ENCODE results near the gene WIF1. TPM values are rescaled to one million over a fixed set of nuclear protein-coding genes. Genes with fewer than 3 reads are reported as not detected.

Gene WIF1
- total and polyA plus RNA-seq, 10 of the 15 experiments (the other 5 are each of a cell fraction or from before 2014, with no cell fraction given): 0.04 to 0.05 (median 0.05) TPM; not detected in 7

DNA sequence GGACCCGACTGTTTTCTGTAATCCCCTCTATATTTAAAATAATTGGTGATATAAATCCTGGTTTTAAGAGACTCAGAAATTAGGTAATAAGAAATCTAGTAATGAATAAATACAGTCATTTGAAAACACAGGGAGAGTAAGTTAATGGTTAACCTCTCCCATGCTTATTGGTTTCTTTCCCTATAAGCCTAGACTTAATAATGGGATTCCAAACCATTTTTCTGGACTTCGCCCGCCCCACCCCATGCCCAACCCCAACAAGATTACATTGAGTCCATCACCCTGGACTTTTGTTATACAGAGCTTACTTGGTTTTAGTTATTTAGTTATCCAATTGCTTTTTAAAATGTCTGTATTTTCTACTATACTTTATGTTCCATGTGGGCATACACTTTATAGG lies 98.7 kb downstream of the WIF1 start (continued):
- TF ChIP-seq, protein P1, sequence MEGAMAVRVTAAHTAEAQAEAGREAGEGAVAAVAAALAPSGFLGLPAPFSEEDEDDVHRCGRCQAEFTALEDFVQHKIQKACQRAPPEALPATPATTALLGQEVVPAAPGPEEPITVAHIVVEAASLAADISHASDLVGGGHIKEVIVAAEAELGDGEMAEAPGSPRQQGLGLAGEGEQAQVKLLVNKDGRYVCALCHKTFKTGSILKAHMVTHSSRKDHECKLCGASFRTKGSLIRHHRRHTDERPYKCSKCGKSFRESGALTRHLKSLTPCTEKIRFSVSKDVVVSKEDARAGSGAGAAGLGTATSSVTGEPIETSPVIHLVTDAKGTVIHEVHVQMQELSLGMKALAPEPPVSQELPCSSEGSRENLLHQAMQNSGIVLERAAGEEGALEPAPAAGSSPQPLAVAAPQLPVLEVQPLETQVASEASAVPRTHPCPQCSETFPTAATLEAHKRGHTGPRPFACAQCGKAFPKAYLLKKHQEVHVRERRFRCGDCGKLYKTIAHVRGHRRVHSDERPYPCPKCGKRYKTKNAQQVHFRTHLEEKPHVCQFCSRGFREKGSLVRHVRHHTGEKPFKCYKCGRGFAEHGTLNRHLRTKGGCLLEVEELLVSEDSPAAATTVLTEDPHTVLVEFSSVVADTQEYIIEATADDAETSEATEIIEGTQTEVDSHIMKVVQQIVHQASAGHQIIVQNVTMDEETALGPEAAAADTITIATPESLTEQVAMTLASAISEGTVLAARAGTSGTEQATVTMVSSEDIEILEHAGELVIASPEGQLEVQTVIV (IDR thresholded peaks at IDR 0.05; ENCODE audit: borderline replicate concordance, partially characterized antibody): no peak
- TF ChIP-seq SUPT20H (IDR thresholded peaks at IDR 0.05; ENCODE audit: borderline replicate concordance, control insufficient read depth, low read depth, low read length): no peak
- TF ChIP-seq ZSCAN29 (IDR thresholded peaks at IDR 0.05): no peak
- TF ChIP-seq, protein P2, sequence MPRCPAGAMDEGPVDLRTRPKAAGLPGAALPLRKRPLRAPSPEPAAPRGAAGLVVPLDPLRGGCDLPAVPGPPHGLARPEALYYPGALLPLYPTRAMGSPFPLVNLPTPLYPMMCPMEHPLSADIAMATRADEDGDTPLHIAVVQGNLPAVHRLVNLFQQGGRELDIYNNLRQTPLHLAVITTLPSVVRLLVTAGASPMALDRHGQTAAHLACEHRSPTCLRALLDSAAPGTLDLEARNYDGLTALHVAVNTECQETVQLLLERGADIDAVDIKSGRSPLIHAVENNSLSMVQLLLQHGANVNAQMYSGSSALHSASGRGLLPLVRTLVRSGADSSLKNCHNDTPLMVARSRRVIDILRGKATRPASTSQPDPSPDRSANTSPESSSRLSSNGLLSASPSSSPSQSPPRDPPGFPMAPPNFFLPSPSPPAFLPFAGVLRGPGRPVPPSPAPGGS (IDR thresholded peaks at IDR 0.05; ENCODE audit: borderline replicate concordance, insufficient read depth, low read depth, low read length, poor library complexity, severe bottlenecking): no peak
- TF ChIP-seq SIX5 (IDR thresholded peaks at IDR 0.05; ENCODE audit: low read depth, low read length, severe bottlenecking): no peak
- no peak for TF ChIP-seq YY1 (IDR thresholded peaks at IDR 0.05; ENCODE audit: low read depth, low read length)

DNA sequence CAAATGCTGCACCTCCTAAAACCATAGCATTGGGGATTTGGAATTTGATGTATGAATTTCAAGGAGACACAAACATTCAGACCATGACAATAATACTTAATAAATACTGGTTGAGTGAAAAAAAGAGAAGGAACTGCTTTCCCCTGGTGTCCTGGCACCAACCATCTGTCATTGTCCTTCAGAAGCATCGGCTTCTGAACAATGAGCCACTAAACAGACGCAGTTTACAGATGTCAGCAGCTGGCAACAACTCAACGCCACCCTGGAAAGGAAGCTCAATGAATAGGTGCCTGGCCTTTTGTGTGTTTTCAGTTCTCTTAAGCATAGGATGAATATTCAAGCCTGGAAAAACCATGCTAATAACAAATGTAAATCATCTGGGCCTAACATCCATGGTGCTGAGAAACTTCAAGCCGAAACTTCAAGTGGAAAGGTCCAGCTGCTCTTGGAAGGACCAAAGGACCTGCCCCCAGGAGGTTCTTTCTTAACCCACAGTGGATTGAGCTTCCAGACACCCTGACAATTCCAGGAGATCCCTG lies 101.3 kb downstream of the WIF1 start:
- BruUV-seq (replicated peaks): no TSS peak
- in situ Hi-C loops (cut with MboI): no loop called here
- RAD21 ChIA-PET (ENCODE audit: unreplicated experiment): no interaction called here

More for the DNA sequence above, 101.3 kb downstream of the WIF1 start:
- Histone ChIP-seq H3K9ac (ENCODE audit: control insufficient read depth, insufficient read depth, low read length) (no peak overlapping the region), H3K9me3 (replicated peaks; ENCODE audit: control insufficient read depth, insufficient read depth, low read length) (no peaks in the 10 kb centered on the region), H2AFZ (ENCODE audit: control insufficient read depth, low read depth, low read length) (no peak overlapping the region), H3K27me3 (replicated peaks in 1 of 2; ENCODE audit: control insufficient read depth in 2 of 2, insufficient read depth in 2 of 2, low read length in 1 of 2) (peaks cover 0 to 2% of the 10 kb centered on the region in 2 experiments; a peak in 1 of 4 replicates), H3K79me2 (ENCODE audit: control insufficient read depth, insufficient read depth, low read length) (no peaks in the 10 kb centered on the region), H3K4me3 (no peak overlapping the region), H3K4me1 (ENCODE audit: control insufficient read depth, insufficient read depth, low read length) (no peaks in the 10 kb centered on the region), H3K4me2 (ENCODE audit: control insufficient read depth, insufficient read depth) (no peak overlapping the region), H3K36me3 (ENCODE audit: control insufficient read depth in 2 of 2, insufficient read depth in 2 of 2, low read length in 1 of 2) (no peaks in the 10 kb centered on the region), H3K27ac (ENCODE audit: control insufficient read depth, insufficient read depth) (no peak overlapping the region), H4K20me1 (ENCODE audit: control insufficient read depth, insufficient read depth) (no peaks in the 10 kb centered on the region)
- FAIRE-seq: no peak
- ChIA-PET POLR2A (no interaction called here), CTCF (no interaction called here), SMC1A (ENCODE audit: uncharacterized antibody, unreplicated experiment) (no interaction called here)
- DNase-seq (ENCODE audit: low read depth, low spot score): no peak
- no peak for ATAC-seq
- whole genome bisulfite sequencing (ENCODE audit: insufficient coverage, insufficient replicate concordance, low lambda C conversion rate, missing lambda C conversion rate): 8% methylated on average over 4 of the region's 4 CpGs
- TF ChIP-seq SMAD5 (IDR thresholded peaks at IDR 0.05; ENCODE audit: low read depth) (no peak), TCF7 (IDR thresholded peaks at IDR 0.05; ENCODE audit: borderline replicate concordance) (no peak), CHD1 (IDR thresholded peaks at IDR 0.05; ENCODE audit: low read depth, low read length) (no peak), SP1 (IDR thresholded peaks at IDR 0.05; ENCODE audit: low read depth, low read length) (no peak), KAT2A (conservative IDR thresholded peaks at IDR 0.05; ENCODE audit: control insufficient read depth, low read depth, low read length) (no peak), HCFC1 (IDR thresholded peaks at IDR 0.05; ENCODE audit: low read length) (no peak), RAD21 (IDR thresholded peaks at IDR 0.05; ENCODE audit: insufficient read depth, low read depth, low read length) (no peak), SMAD1 (IDR thresholded peaks at IDR 0.05; ENCODE audit: low read depth, partially characterized antibody) (no peak), HDAC6 (IDR thresholded peaks at IDR 0.05; ENCODE audit: unreplicated experiment) (no peak), TCF3 (IDR thresholded peaks at IDR 0.05; ENCODE audit: borderline replicate concordance, insufficient read depth, low read depth, low read length) (no peak), ATF7 (IDR thresholded peaks at IDR 0.05; ENCODE audit: low read depth) (no peak)
- intact Hi-C loops (cut with micrococcal nuclease; ENCODE audit: unreplicated experiment): no loop called here
